Neuron (in vitro differentiated cells): ENCODE results near the gene SNTG2.

ENCODE experiments used
- H2AFZ ChIP-seq: one replicate; pipeline ENCODE4 v1.6.1; 2013; ENCODE audit warnings: low read depth, mild to moderate bottlenecking, inconsistent platforms, low read length, moderate library complexity
- H3K27me3 ChIP-seq: one replicate; pipeline ENCODE4 v1.6.1; 2013; ENCODE audit warnings: low read length; ENCODE audit not compliant: insufficient read depth
- H3K36me3 ChIP-seq: one replicate; pipeline ENCODE4 v1.6.1; 2013; ENCODE audit warnings: low read length; ENCODE audit not compliant: insufficient read depth
- H3K4me1 ChIP-seq: one replicate; pipeline ENCODE4 v1.6.1; 2013; ENCODE audit warnings: low read length; ENCODE audit not compliant: insufficient read depth
- H3K4me3 ChIP-seq: 2 replicates; pipeline ENCODE4 v1.5.1; 2013; ENCODE audit warnings: mild to moderate bottlenecking, low read length, moderate library complexity
- H3K9me3 ChIP-seq: one replicate; pipeline ENCODE4 v1.6.1; 2013; ENCODE audit warnings: low read length

The SNTG2 gene

DNA sequence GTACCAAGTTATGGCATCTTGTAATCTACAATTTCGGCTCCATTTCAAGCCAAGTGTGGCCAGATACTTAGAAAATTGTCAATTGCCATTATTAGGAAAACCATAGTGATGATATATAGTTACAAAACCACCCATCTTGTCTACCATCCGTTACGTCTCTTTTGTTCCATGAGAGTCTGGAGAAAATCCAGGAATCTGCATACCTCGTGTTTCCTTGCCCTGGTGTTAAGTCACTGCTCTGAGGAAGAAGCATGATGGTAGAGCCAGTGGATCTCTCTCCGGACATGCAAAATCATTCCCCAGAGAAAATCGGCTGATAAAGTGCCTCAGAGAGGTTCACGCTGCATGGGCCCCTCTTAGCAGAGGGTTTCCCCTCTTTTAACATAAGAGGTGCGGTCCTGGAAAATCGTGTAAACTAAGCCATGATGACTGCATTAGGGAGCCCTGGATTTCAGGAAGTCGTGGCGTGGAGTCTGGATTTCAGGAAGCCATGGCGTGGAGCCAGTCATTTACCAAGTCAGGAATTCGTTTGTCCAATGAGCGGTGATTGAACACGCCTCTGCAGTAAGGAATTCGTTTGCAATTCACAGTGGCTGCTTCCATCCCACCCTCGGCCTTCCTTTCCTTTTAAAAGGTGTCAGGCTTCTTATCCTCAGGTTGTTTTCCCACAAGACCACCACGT, 304.2 kb downstream of the SNTG2 start:
- Histone ChIP-seq H3K27me3 (no peaks in the 10 kb centered on the region), H3K36me3 (no peaks in the 10 kb centered on the region), H2AFZ (no peak overlapping the region), H3K9me3 (no peaks in the 10 kb centered on the region), H3K4me3 (no peak overlapping the region), H3K4me1 (no peaks in the 10 kb centered on the region)

DNA sequence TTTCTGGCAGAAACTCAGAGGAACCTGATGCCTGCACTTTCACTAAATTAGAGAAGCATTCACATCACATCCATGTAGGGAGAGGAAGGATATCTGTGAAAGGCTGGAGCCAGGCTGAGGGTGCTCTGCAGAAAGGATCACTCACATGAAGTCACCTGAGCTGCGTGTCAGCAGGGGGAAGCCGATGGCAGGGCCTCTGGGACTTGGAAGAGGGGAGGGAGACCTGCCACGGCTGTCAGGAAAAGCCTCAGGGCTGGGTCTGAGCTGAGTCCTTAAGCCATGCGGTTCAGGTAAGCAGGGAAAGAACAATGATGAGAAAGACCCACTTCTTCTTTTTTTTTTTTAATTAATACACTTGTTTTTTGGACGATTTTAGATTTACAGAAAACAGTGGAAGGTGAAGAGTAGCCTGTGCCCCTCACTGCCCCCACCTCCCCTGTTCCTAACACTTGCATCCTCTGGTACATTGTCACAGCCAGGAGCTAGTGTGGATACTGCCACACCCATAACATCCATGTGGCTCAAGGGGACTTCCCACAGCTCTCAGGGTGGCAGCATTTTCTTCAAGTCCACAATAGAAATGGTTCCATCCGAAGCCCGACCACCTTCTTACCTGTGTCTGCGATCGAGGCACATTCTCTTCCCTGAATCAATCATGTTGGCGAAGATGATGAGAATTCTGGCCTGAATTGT, 306.1 kb downstream of the SNTG2 start:
- Histone ChIP-seq H2AFZ (no peak overlapping the region), H3K36me3 (no peaks in the 10 kb centered on the region), H3K4me3 (no peak overlapping the region), H3K27me3 (no peaks in the 10 kb centered on the region), H3K4me1 (no peaks in the 10 kb centered on the region), H3K9me3 (no peaks in the 10 kb centered on the region)

DNA sequence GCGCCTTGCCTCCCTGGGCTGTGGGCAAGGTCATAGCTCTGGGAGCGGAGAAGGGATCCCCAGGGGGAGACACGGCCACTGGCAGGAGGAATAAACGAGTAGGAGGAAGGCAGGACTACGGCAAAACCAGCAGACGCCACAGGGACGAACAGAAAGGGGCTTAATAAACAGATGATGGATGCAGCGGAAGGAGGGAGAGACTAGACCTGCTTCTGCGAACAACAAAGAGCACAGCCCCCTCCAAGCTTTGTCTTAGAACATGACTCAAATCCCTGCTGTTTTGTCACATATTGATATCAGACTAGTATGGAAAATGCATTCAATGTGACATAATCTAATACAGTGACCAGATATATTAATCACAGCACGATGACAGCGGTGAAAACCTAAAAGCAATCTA, 306.7 kb downstream of the SNTG2 start:
- Histone ChIP-seq H3K9me3 (no peaks in the 10 kb centered on the region), H2AFZ (no peak overlapping the region), H3K4me1 (no peaks in the 10 kb centered on the region), H3K27me3 (no peaks in the 10 kb centered on the region), H3K36me3 (no peaks in the 10 kb centered on the region), H3K4me3 (no peak overlapping the region)

DNA sequence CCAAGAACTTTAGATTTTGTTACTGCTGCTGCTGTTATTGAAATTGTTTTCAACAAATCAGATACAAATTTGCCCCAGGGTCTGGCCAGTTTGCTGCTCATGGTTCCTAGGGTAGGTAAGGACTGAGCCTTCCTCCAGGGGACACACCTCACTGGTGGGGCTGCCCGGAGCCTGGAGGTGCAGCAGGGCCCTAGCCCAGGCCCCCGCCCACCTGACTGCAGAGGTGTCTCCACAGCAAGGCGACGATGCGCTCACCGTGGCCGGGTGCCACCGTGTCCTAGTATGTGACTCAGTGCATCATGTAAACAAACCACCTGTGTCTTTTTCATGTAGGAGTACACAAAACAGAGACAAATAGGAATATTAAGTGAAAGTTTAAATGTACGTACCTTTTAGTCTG, 309.1 kb downstream of the SNTG2 start:
- Histone ChIP-seq H3K36me3 (no peaks in the 10 kb centered on the region), H2AFZ (no peak overlapping the region), H3K4me3 (no peak overlapping the region), H3K9me3 (no peaks in the 10 kb centered on the region), H3K4me1 (no peaks in the 10 kb centered on the region), H3K27me3 (no peaks in the 10 kb centered on the region)

DNA sequence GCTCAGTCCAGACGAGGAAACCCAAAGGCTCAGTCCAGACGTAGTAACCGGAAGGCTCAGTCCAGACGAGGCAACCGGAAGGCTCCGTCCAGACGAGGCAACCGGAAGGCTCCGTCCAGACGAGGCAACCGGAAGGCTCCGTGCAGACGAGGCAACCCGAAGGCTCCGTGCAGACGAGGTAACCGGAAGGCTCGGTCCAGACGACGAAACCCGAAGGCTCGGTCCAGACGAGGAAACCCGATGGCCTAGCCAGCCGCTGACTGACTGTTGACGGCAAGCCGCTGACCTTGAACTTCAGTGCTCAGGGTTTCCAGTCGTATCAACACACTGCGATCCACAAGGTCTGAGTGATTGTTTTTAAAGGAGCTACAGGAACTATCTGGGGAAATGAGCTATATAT, 312.0 kb downstream of the SNTG2 start:
- H2AFZ ChIP-seq, result no peak overlapping the region
- no peaks in the 10 kb centered on the region for H3K27me3 ChIP-seq
- H3K9me3 ChIP-seq, result no peaks in the 10 kb centered on the region
- no peak overlapping the region for H3K4me3 ChIP-seq
- H3K36me3 ChIP-seq, result no peaks in the 10 kb centered on the region
- H3K4me1 ChIP-seq, result no peaks in the 10 kb centered on the region

DNA sequence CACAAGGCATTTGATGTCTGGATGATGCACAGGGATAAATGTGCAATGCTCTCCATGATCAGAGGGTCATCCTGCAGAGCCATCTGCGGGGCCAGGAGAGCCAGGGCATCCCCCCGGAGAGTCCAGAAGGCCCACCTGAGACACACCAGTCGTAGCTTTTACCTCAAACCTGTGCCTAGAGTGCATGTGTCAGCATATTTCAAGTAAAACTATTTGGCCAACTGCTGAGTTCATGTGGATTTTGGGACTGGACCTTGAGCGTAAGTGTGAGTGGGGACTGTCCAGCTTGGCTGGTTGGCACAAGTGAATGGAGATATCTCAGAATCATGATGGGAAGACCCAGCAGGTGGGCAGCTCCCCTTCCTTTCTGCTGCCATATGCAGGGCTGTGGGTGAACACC, 314.8 kb downstream of the SNTG2 start:
- no peak overlapping the region for H2AFZ ChIP-seq
- no peaks in the 10 kb centered on the region for H3K36me3 ChIP-seq
- no peaks in the 10 kb centered on the region for H3K4me1 ChIP-seq
- H3K4me3 ChIP-seq, result no peak overlapping the region
- no peaks in the 10 kb centered on the region for H3K27me3 ChIP-seq
- no peaks in the 10 kb centered on the region for H3K9me3 ChIP-seq

DNA sequence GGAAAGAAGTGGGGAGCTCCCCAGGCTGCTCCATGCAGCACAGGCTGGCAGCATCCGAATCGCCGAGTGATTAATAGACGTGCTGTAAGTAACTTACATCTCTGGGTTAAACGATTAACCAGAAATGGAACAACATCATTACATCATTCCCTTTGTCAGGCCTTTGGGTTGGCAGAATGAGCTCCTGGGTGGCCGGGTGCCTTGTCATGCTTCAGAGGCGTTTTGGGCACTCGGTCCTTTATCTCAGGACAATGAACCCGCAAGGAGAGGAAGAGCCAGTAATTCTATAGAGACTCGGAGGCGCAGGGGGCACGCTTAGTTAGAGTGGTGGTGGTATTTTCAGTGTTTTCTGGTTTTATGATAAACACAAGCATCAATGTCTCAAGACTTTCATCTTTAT, 315.7 kb downstream of the SNTG2 start:
- Histone ChIP-seq H3K9me3 (no peaks in the 10 kb centered on the region), H2AFZ (no peak overlapping the region), H3K4me1 (no peaks in the 10 kb centered on the region), H3K27me3 (no peaks in the 10 kb centered on the region), H3K4me3 (no peak overlapping the region), H3K36me3 (no peaks in the 10 kb centered on the region)

DNA sequence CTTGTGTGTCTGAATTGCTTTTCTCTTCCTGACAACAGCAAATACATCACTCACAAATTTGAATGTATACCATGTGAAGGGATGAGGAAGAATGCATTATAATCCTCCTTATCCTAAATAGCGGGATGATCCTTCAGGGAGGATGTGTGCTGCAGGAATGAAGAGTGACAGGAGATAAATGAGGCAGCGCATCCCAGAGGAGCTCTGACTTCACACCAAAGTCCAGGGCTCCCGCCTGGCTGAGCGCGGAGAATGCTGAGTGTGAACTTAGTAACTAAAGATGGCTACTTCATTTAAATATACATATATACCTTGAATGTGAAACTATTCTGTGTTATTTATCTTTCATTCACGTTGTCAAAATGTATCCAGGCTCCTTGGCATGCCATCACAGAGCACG, 317.4 kb downstream of the SNTG2 start:
- Histone ChIP-seq H3K9me3 (no peaks in the 10 kb centered on the region), H2AFZ (no peak overlapping the region), H3K27me3 (no peaks in the 10 kb centered on the region), H3K4me3 (no peak overlapping the region), H3K4me1 (no peaks in the 10 kb centered on the region), H3K36me3 (no peaks in the 10 kb centered on the region)

DNA sequence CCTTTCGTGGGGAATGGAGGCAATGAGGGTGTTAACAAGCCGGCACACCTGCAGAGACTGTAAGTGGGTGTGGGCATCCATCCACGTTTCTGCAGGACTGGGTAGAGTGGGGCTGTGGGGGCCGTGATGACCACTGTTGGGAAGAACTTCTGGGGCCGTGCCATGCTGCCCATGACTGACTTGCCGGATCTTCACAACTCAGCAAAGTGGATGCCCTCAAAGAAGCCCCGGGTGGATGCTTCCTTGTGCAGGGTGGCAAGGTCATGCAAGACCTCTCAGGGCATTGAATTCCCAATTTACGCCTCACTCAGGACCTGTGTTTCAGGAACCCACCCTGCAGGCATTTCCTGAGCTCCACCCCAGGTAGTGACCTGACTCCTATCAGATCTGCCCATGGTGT, 319.2 kb downstream of the SNTG2 start:
- Histone ChIP-seq H3K27me3 (no peaks in the 10 kb centered on the region), H3K36me3 (no peaks in the 10 kb centered on the region), H2AFZ (no peak overlapping the region), H3K9me3 (no peaks in the 10 kb centered on the region), H3K4me1 (no peaks in the 10 kb centered on the region), H3K4me3 (no peak overlapping the region)

DNA sequence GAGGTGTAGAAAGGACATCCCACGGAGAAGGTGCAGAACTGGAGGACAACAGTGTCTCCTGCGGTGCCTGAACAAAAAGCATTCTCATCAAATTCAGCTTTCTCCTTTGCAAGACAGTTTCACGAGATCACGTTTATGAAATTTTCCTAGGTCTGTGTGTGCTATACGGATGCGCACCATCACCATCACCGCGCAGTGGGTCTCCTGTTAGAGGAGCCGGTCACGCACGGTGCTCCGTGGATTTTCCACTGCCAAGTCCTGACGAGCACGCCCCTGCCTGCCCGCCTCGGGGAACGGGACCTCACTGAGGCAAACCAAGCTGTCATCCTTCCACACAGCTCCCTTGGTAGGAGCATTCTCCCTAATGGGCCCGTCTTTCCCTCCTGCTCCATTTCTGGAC, 322.2 kb downstream of the SNTG2 start:
- no peaks in the 10 kb centered on the region for H3K36me3 ChIP-seq
- peaks cover 2% of the 10 kb centered on the region for H3K9me3 ChIP-seq
- H3K4me1 ChIP-seq, result no peaks in the 10 kb centered on the region
- no peak overlapping the region for H3K4me3 ChIP-seq
- no peaks in the 10 kb centered on the region for H3K27me3 ChIP-seq
- H2AFZ ChIP-seq, result no peak overlapping the region

DNA sequence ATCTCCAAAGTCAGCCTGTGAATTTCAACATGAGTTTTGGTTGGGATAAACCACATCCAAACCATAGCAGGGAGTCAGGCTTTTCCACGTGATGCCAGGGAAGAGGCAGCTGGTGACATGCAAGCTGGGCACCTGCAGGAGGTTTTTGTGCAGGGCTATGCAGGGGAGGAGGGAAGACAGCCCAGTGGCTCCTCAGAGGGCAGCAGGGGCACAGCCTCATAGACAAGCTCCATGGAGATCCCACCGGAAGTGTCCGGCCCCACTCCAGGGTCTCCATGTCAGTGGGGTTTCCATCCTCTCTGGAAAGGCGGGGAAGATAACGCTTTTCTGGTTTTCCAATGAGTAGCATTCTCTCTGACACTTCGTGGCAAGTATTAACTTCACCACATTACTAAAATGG, 327.0 kb downstream of the SNTG2 start:
- Histone ChIP-seq H2AFZ (no peak overlapping the region), H3K9me3 (peaks cover 2% of the 10 kb centered on the region), H3K4me1 (no peaks in the 10 kb centered on the region), H3K27me3 (no peaks in the 10 kb centered on the region), H3K36me3 (no peaks in the 10 kb centered on the region), H3K4me3 (no peak overlapping the region)

DNA sequence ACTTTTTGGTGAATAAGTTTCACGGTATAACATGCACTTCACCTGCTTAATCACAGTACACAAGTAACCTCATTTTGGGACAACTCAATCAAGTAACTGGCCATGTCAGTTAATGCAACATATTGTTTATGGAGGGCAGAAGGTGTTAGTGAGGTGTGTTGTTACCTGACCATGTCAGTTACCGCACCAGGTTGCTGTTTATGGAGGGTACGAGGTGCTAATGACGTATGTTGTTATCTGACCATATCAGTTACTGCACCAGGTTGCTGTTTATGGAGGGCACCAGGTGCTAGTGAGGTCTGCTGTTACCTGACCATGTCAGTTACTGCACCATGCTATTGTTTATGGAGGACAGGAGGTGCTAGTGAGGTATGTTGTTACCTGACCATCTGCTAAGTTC, 327.5 kb downstream of the SNTG2 start:
- Histone ChIP-seq H3K36me3 (no peaks in the 10 kb centered on the region), H2AFZ (no peak overlapping the region), H3K4me1 (no peaks in the 10 kb centered on the region), H3K27me3 (no peaks in the 10 kb centered on the region), H3K9me3 (peaks cover 2% of the 10 kb centered on the region), H3K4me3 (no peak overlapping the region)

DNA sequence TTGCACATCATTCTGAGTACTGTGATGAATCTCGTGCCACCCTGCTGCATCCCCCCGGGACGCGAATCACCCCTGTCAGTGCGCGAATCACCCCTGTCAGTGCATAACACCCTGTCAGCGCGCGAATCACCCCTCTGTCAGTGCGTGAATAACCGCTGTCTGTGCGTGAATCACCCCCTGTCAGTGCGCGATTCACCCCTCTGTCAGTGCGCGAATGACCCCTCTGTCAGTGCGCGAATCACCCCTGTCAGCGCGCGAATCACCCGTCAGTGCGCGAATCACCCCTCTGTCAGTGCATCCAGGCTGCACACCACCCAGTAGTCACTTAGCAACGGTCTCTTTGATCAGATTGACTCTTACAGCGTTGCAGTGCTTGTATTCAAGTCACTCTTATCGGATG, 328.2 kb downstream of the SNTG2 start:
- Histone ChIP-seq H3K36me3 (no peaks in the 10 kb centered on the region), H3K4me1 (no peaks in the 10 kb centered on the region), H3K27me3 (no peaks in the 10 kb centered on the region), H3K4me3 (no peak overlapping the region), H3K9me3 (peaks cover 2% of the 10 kb centered on the region), H2AFZ (no peak overlapping the region)

DNA sequence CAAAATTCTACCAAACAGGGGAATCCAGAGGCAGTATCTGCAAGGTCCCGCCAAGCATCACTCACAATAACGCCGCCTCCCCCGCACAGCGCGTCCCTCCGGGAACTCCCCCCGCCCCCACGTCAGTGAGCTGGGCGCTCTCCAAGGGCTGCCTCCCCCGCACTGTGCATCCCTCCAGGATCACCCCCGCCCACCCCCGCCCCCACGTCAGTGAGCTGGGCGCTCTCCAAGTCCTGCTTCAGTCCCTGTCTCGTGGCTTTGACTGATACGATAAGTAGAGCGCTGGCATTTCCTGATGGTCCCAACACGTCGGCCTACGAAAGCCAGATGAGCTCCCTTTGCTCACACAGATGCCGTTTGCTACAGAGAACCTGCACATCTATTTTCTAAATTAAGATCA, 331.9 kb downstream of the SNTG2 start:
- Histone ChIP-seq H3K9me3 (no peaks in the 10 kb centered on the region), H2AFZ (no peak overlapping the region), H3K4me3 (no peak overlapping the region), H3K27me3 (no peaks in the 10 kb centered on the region), H3K4me1 (no peaks in the 10 kb centered on the region), H3K36me3 (no peaks in the 10 kb centered on the region)
